CD4-positive, alpha-beta T cell treated with Interleukin-4 for 4 hours (primary cell): ENCODE measurements around the gene IL17RA.
"Not testable (repeated sequence)": the region's sequence is repeated elsewhere in the genome, so short reads cannot be mapped to it uniquely, and the experiment has no call there.

Source experiments
- DNase-seq: peaks from one replicate; pipeline ENCODE4 v3.0.0-alpha.2; 2020

IL17RA gene

DNA sequence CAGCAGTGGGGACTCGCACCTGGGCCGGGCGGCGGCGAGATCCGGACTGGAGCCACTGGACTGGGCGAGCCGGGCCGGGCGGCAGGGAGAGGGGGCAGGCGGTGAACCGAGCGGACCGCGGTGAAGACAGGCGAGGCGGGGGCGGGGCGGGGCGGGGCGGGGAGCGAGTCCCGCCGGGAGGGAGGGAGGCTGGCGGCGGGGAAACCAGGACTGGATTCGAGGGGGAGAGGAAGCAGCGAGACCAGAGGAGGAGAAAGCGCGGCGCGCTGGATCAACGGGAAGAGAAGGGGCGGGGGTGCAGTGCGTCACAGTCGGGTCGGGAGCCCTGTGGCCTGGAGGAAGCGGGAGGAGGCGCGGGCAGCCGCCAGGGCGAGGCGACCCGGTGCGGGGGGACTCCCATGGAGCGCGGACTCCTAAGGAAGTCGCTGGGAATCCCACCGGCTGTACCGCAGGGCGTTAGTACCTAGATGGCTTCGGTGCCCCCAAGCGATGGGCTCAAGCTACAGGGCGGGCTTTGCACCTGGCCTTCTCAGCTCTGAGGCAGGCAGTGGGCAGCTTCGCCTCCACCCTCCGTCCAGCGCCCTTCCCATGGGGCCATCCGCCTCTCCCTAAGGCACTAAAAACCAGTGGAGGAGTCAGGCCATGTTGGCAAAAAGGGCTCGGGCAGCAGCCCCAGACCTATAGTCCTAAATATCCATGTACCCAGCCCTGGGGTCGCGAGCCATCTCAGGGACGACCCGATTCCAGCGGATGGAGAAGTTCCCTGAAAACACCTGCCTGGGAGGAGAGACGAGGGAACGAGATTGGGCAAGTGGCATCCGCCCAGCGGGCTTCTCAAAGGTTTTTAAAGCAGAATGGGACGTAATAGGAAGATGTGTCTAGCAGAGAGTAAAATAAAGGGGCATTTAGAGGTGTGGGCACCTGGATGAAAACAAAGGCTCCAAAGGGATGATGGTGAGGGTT, 36.7 kb downstream of the IL17RA start, which contains the start of gene TMEM121B:
TMEM121B (minus strand) TSS at position 128 of the 963 bp plus-strand sequence. CDS start 233 bp downstream, outside the sequence.
- no peak for DNase-seq

DNA sequence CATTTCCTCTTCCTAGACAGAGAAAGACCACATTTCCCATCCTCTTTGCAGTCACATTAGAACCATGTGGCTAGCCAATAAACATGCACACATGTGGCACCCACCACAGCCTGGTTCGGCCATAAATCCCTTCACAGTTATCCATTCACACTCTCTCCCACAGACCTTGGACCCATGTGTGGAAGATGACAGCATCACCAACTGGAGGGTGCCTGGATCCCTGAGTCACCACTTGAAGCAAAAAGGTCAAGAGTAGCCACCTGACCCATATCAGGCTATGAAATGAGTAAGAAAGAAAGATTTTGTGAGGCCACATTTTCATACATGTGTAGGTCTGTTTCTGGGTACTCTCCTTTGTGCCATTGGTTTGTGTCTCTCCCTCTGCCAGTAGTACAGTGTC, 45.4 kb downstream of the IL17RA start:
- no peak for DNase-seq

- DNase-seq, result no peak
Observed at GRCh38 chr22:17131686-17132085, 46.9 kb downstream of the IL17RA start.

- DNase-seq, result no peak
Observed at GRCh38 chr22:17132112-17132511, 47.3 kb downstream of the IL17RA start.

DNA sequence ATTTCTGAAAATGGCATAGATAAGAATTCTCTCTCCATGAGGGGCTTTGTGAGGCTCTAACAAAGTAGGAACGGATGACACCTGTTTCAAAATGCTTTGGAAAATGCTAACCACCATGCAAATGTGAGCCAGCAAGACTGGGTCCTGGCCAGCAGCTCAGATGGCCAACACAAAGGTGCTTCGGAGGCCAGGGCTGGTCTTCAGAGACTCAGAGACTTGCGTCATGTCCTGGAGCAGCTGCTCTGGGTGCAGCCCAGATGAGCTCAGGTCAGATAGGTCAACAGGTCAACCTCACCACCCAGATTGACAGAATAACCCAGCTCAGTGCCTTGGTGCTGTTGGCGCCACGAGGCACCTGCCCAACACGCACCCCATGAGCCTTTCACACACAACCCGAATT, 48.3 kb downstream of the IL17RA start:
- DNase-seq, result no peak

DNA sequence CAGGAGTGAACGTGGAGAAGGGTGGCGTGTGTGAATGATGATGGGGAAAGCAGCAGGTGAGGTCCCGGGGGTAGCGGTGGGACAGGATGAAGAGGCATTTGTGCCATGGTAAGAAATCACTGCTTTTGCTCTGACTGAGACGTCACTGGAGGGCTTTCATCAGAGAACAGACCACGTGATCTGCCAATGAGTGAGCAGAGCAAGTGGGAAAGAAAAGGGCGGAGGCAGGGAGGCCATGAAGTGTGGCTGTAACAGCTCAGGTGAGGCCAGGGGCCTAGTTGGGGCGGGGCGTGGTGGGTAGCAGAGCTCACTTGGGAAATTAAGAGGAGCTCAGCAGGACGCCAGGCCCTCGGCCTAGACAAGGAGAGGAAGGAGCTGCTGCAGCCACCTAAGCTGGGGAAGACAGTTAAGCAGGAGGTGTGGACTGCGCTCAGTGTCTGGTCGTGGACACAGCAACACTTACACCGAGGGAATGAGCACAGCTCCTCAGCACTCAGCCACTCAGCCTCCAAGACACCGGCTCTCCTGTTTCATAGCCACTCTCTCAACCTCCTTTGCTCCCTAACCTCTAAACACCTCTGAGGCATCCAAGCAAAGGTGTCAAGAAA, 50.5 kb downstream of the IL17RA start:
- DNase-seq, result no peak

- no peak for DNase-seq
Observed at GRCh38 chr22:17137170-17137569, 52.4 kb downstream of the IL17RA start.

DNA sequence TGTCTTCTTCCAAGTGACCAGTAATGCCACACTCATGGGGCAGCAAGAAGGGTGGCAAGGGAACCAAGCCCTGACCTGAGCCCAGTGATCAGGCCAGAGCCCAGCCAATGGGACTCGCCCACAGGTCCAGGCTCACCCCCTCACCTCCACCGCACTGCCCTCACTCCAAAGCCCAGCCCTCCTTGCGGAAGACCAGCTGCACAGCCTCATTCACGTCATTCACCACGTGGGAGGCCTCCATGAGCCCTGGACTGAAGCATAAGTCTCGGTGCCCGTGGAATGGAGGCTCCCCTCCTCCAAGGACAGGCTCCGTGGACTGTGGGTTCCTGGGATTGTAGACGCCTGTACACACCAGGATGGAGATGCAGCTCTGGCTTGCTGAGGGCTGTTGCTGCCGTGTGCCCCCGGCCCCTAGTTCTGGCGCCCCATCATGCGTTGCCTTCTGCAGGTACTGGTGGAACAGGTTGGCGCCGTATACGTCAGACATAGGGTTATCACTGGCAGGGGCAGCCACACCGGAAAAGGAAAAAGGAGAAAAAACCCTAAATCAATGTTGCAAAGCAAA, 53.1 kb downstream of the IL17RA start:
- DNase-seq, result no peak

GRCh38 chr22:17138513-17138912, 53.7 kb downstream of the IL17RA start:
- no peak for DNase-seq

DNA sequence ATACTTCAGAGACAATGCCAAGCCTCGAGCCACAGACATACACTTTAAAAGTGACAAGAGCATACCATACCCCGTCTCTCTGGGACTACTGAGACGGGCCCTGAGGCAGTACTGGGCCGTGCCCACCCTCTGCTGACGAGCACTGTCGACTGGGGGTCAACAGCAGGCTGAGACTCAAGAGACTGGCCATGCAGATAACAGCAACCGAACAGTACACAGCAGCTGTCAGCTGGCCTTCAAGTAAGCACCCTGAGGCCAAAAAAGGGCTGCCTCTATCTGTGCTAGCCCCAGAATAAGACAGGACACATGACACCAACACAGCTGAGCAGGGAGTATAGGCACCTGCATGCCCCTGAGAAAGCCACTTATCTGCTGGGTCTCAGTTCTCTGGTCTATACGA, 55.2 kb downstream of the IL17RA start:
- no peak for DNase-seq

DNA sequence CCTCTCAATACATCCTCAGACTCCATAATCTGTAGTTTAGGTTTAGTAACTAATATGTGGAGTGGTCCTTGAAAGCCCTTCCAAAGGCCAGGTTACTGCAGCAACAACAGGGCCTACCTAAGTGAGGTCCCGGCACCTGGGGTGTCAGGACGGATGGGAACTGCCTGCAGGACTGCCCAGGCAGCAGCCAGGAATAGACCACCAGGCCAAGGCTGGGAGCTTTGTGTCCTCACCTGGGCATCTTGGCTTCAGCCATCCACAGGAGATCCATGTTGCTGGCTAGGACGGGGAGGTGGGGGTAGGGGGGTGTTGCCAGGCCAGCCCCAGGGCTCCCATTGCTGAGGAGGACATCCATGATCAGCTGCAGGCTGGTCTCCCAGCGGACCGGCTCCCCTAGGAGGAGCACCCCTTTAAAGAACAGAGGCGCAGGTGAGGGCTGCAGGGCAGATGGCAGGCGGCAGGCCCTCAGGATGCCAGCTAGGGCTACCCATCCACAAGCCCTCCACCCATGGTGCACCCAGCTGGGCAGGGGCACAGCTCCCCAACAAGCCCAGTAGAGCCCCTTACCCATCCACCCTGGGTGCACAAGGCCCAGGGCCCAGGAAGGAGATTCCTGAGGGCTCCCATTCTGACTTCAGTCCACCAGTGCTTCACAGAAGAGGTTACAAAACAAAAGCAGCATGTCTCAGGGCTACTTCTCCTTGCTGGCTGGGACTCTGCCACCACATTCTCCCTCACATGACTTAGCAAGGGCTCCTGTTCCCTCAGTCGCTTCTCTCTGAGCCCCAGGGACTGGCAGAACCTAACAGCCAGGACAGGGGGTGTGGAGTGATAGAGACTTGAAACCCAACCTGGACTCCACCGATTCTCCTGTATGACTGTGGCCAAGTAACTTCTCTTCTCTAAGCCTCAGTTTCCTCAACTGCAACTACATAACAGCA, 56.3 kb downstream of the IL17RA start:
- no peak for DNase-seq

DNA sequence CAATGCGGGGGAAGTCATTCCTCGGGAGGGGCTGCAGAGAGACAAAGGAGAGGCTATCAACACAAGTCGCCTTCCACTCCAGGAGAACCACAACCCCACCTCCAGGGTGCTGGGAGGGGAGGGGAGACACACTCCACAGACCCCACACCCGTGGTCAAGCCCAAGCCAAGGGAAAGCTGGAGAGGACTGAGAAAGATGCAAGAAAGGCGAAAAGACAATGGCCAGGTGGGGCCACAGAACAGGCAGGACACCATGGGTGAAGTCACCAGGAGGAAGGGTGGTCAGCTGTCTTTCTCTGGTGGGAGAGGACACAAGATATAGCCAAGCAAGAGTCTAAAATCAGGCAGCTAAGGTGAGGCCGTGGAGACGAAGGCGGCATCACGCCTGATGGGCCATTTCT, 58.3 kb downstream of the IL17RA start:
- DNase-seq, result no peak

- no peak for DNase-seq
Observed at GRCh38 chr22:17143826-17144225, 59.0 kb downstream of the IL17RA start.

DNA sequence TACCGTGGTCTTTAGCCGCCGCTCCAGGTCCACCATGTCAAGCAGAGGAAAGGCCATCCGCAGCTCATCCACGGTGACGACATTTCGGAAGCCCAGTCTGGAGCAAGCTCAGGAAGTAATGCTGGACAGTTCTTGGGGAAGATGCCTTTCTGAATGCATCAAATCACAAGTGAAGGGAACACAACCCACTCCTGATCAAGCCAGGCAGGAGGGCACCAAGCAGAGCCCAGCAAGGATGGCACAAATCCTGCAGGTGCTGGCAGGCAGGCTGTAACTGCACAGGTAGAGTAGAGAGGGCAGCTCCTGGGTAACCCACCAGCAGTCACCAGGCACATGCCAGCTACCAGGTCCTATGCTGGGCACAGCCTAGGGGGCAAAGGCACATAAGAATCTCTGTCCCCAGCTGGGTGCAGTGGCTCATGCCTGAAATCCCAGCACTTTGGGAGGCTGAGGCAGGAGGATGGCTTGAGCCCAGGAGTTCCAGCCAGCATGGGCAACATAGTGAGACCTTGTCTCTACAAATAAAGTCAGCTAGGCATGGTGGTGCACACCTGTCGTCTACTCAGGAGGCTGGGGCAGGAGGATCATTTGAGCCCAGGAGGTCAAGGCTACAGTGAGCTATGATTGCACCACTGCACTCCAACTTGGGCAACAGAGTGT, 60.4 kb downstream of the IL17RA start:
- no peak for DNase-seq

DNA sequence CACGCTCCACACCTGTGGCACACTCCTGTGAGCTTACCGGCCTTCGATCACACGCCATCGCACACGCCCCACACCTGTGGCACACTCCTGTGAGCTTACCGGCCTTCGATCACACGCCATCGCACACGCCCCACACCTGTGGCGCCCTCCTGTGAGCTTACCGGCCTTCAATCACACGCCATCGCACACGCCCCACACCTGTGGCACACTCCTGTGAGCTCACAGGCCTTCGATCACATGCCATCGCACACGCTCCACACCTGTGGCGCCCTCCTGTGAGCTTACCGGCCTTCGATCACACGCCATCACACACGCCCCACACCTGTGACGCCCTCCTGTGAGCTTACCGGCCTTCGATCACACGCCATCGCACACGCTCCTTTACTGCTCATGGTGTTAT, 62.7 kb downstream of the IL17RA start:
- DNase-seq, result not testable (repeated sequence)

- DNase-seq, result no peak
Observed at GRCh38 chr22:17149076-17149815, 64.4 kb downstream of the IL17RA start.

DNA sequence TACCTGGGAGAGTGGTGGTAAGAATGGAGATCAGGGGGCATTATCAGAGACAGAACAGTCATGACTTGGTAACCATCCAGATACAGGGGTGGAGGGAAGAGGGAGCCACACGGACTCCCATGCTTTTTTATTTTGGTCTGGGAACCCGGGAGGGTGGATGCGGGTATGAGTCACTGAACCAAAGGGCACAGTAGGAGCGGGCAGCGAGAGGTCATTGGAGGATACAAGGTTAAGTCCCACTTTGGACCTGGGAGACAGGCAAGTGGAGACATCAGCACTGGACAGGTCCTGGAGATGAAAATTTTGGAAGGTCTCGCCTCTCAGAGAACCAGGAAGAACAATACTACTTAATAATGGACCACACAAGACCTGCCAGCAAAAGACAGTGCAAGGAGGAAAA, 67.5 kb downstream of the IL17RA start:
- no peak for DNase-seq

DNA sequence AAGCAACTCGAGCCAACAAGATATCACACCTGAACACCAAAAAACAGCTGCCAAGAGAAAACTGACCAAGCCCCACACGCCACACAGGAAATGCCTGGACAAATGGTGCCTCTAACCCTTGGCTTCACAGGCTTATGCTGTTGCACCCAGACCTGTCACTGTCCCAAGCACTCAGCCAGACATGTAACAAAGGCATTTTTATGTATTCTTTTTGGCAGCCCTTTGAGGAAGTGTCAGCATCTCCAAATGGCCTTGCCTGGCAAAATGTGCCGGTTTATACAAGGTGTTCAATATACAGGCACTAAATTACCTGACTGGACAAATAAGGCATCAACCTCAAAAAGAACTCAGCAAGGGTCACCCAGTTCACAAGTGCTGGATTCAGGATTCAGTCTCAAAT, 68.2 kb downstream of the IL17RA start:
- DNase-seq, result no peak

DNA sequence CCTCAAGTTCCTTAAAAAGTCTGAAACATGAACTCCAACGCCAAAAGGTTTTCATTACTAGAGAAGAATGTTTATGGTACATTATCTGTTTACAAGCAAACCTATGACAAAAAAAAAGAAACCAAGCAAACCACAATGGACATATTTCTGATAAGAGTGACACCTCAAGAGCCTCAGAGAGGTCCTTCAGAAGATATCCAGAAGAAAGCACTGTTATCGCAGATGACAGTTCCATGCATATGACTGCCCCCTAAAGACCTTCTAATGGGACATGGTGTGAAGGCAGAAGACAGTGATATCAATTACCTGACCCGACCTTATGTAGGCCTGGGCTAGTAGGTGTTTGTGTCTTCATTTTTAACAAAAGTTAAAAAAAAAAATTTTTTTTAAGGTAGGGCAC, 71.1 kb downstream of the IL17RA start:
- DNase-seq, result no peak

DNA sequence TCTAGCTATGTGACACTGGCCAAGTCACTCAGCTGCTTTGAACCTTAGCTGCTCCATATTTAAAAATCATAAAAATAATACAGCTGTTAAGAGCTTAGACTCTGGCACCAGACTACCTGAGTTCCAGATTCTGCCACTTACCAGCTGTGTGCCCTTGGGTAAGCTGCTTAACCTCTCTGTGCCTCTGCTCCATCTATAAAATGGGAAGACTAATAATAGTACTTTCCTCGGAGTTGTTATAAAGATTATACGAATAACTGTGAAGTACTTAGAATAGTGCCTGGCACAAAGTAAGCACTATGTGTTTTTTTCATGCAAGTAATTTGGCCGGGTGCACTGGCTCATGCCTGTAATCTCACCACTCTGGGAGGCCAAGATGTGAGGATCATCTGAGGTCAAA, 72.9 kb downstream of the IL17RA start:
- no peak for DNase-seq

DNA sequence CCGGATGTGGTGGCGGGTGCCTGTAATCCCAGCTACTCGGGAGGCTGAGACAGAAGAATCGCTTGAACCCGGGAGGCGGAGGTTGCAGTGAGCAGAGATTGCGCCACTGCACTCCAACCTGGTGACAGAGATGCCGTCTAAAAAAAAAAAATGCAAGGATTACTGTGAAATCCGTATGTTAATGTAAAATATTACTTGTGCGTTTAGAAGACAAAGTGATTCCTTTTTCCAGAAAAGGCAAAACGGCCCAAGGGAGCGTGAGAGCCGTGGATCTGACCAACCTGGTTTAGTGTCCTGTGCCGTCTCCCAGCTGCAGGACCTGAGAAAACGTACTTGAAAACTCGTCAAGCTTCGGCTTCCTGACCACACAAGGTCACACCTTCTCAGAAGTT, 73.4 kb downstream of the IL17RA start:
- no peak for DNase-seq
